GM12878 (cell line): ENCODE measurements around the gene ACTA2. TPM values are rescaled to one million over a fixed set of nuclear protein-coding genes. Genes with fewer than 3 reads are reported as not detected.

Source experiments
- ATAC-seq: fragments of 200-7000 bp; cut with Tn5 transposase; 3 replicates; pipeline ENCODE4 v1.9.1; 2020; ENCODE audit warnings: mild to moderate bottlenecking, moderate library complexity
- BruUV-seq: library from RNA; stranded (reverse); fragments of 400-500 nt; replicated peaks from 2 replicates; lab custom pipeline; 2021; lab: Mats Ljungman, UMichigan
- CTCF ChIA-PET: fragments of 300-600 bp; sonication (Branson Sonifier 250); formaldehyde crosslinking; extraction: SDS; loops from one replicate; lab custom pipeline; 2021; ENCODE audit warnings: inconsistent platforms; lab: Yijun Ruan, JAX
- POLR2A ChIA-PET: fragments of 350-600 bp; formaldehyde crosslinking; extraction: SDS; loops from one replicate; lab custom pipeline; 2021; ENCODE audit warnings: inconsistent platforms; lab: Charles Lee
- RAD21 ChIA-PET: fragments of 300-600 bp; sonication (Branson Sonifier 250); formaldehyde crosslinking; loops from one replicate; lab custom pipeline; 2023; ENCODE audit warnings: antibody characterized with exemption; ENCODE audit not compliant: unreplicated experiment; lab: Charles Lee
- SMC1A ChIA-PET: fragments of 300-600 bp; sonication (Branson Sonifier 250); formaldehyde crosslinking; loops from one replicate; lab custom pipeline; 2023; ENCODE audit not compliant: unreplicated experiment, uncharacterized antibody; lab: Charles Lee
- DNase-seq: peaks from one replicate; pipeline ENCODE4 v3.0.0-alpha.2; 2011; ENCODE audit warnings: low read depth, low spot score
- FAIRE-seq: peaks from 3 replicates; lab custom pipeline; 2011; peaks lifted over from hg19 to GRCh38; lab: Jason Lieb, UNC
- H2AFZ ChIP-seq: 2 replicates; pipeline ENCODE4 v1.6.0; 2011; ENCODE audit warnings: low read depth, low read length, control low read depth; ENCODE audit not compliant: control insufficient read depth
- H3K27ac ChIP-seq: 2 replicates; pipeline ENCODE4 v1.5.1; 2011; ENCODE audit warnings: control low read depth; ENCODE audit not compliant: control insufficient read depth, insufficient read depth
- H3K27me3 ChIP-seq, 2 experiments: replicated peaks in 1 of 2; 2 replicates each; pipeline versions ENCODE4 v1.6.0 to v1.6.1; 2011; ENCODE audit warnings: low read length in 1 of 2; ENCODE audit not compliant: control insufficient read depth in 2 of 2, insufficient read depth in 2 of 2
- H3K36me3 ChIP-seq, 2 experiments: 2 replicates each; pipeline ENCODE4 v1.5.1; 2011; ENCODE audit warnings: low read length in 1 of 2; ENCODE audit not compliant: control insufficient read depth in 2 of 2, insufficient read depth in 2 of 2
- H3K4me1 ChIP-seq: 2 replicates; pipeline ENCODE4 v1.6.1; 2011; ENCODE audit warnings: mild to moderate bottlenecking, low read length, moderate library complexity, mixed read lengths; ENCODE audit not compliant: control insufficient read depth, insufficient read depth
- H3K4me2 ChIP-seq: 2 replicates; pipeline ENCODE4 v1.6.0; 2011; ENCODE audit warnings: control low read depth; ENCODE audit not compliant: control insufficient read depth, insufficient read depth
- H3K4me3 ChIP-seq: fragments of 200-600 bp; sonication (generic); 2 replicates; pipeline ENCODE4 v1.5.1; 2016
- H3K79me2 ChIP-seq: 2 replicates; pipeline ENCODE4 v1.6.0; 2011; ENCODE audit warnings: low read length; ENCODE audit not compliant: control insufficient read depth, insufficient read depth
- H3K9ac ChIP-seq: 2 replicates; pipeline ENCODE4 v1.8.0; 2011; ENCODE audit warnings: low read length, control low read depth, mixed read lengths; ENCODE audit not compliant: control insufficient read depth, insufficient read depth
- H3K9me3 ChIP-seq: replicated peaks from 3 replicates; pipeline ENCODE4 v1.5.1; 2011; ENCODE audit warnings: mild to moderate bottlenecking, low read length; ENCODE audit not compliant: control insufficient read depth, insufficient read depth
- H4K20me1 ChIP-seq: 2 replicates; pipeline ENCODE4 v1.6.0; 2011; ENCODE audit not compliant: control insufficient read depth, insufficient read depth
- CHD2 ChIP-seq: IDR thresholded peaks from 2 replicates; pipeline ENCODE4 v1.6.1; 2011; ENCODE audit warnings: low read depth, low read length, improper control_type of control experiment, borderline replicate concordance
- CREM ChIP-seq: IDR thresholded peaks from 2 replicates; pipeline ENCODE4 v1.6.1; 2014; ENCODE audit warnings: antibody characterized with exemption, low read depth
- FOXK2 ChIP-seq: fragments of 450-650 bp; IDR thresholded peaks from 2 replicates; pipeline ENCODE4 v1.6.1; 2017; ENCODE audit warnings: mild to moderate bottlenecking, moderate library complexity
- HCFC1 ChIP-seq: fragments of 150-350 bp; IDR thresholded peaks from 2 replicates; pipeline ENCODE4 v1.6.1; 2014; ENCODE audit warnings: low read length
- MTA3 ChIP-seq: IDR thresholded peaks from 2 replicates; pipeline ENCODE4 v1.6.1; 2012; ENCODE audit warnings: low read length, inconsistent platforms, borderline replicate concordance
- POLR2AphosphoS5 ChIP-seq: IDR thresholded peaks from 2 replicates; pipeline ENCODE4 v1.6.1; 2011; ENCODE audit warnings: mild to moderate bottlenecking, low read length, inconsistent platforms
- RAD21 ChIP-seq: IDR thresholded peaks from 2 replicates; pipeline ENCODE4 v1.6.1; 2011; ENCODE audit warnings: mild to moderate bottlenecking, low read depth, low read length, moderate library complexity; ENCODE audit not compliant: insufficient read depth
- RB1 ChIP-seq: fragments of 450-650 bp; formaldehyde crosslinking; IDR thresholded peaks from 2 replicates; pipeline ENCODE4 v1.6.1; 2017; ENCODE audit warnings: mild to moderate bottlenecking, borderline replicate concordance
- RBBP5 ChIP-seq: fragments of 200-600 bp; sonication (generic); conservative IDR thresholded peaks from 2 replicates; pipeline ENCODE4 v1.6.1; 2016
- RUNX3 ChIP-seq: IDR thresholded peaks from 2 replicates; pipeline ENCODE4 v1.6.1; 2012; ENCODE audit warnings: low read length, inconsistent platforms
- SP1 ChIP-seq: IDR thresholded peaks from one replicate; pipeline ENCODE4 v1.6.1; 2011; ENCODE audit warnings: low read depth, low read length
- WRNIP1 ChIP-seq: IDR thresholded peaks from 2 replicates; pipeline ENCODE4 v1.6.1; 2011; ENCODE audit warnings: low read depth, low read length, improper control_type of control experiment, borderline replicate concordance
- WGBS: methylation state at CpG from one replicate; pipeline ENCODE4 v1.1.6; 2016; ENCODE audit warnings: low lambda C conversion rate; ENCODE audit not compliant: insufficient replicate concordance, insufficient coverage; ENCODE audit errors: missing lambda C conversion rate; 5-methylcytosine and 5-hydroxymethylcytosine counted together
- in situ Hi-C: fragments of 300-500 bp; cut with MboI; formaldehyde crosslinking; loops from 9 replicates; pipeline ENCODE4 v1.14.3; 2018; ENCODE audit warnings: mixed read lengths
- intact Hi-C: fragments of 100-400 bp; cut with micrococcal nuclease; formaldehyde crosslinking; loops from one replicate; pipeline ENCODE4 v1.14.2; 2022; ENCODE audit not compliant: unreplicated experiment
- polyA plus RNA-seq, 11 experiments: library from polyadenylated mRNA; depleted of rRNA in 4 of 11; unstranded in 6 of 11; stranded (reverse) in 5 of 11; fragments of >200 nt; fragmentation: Nextera tagmentation in 4 of 11; fragmentation: Illumina TruSeq in 1 of 11; extraction: Ambion mirVana in 4 of 11; extraction: Trizol in 1 of 11; gene quantifications; 1 replicate in 1 of 11; 2 replicates in 10 of 11; pipeline versions ENCODE4 v1.2.1 to v1.2.3, GENCODE V29; 2011 to 2016; ENCODE audit warnings: inconsistent platforms in 2 of 11, missing spikeins in 2 of 11, low read depth in 1 of 11
- total RNA-seq, 4 experiments: library from RNA; depleted of rRNA in 3 of 4; stranded (reverse); fragments of >200 nt in 3 of 4; fragmentation: Illumina TruSeq in 1 of 4; extraction: Trizol in 1 of 4; gene quantifications; 2 replicates each; pipeline versions ENCODE4 v1.2.1 to v1.2.3, GENCODE V29; 2013 to 2021
- TF ChIP-seq, protein P1 (sequence below): fragments of 450-650 bp; IDR thresholded peaks from 2 replicates; pipeline ENCODE4 v1.6.1; 2017; ENCODE audit warnings: borderline replicate concordance
- TF ChIP-seq, protein P2 (sequence below): fragments of 450-650 bp; IDR thresholded peaks from 2 replicates; pipeline ENCODE4 v1.6.1; 2016; ENCODE audit warnings: mild to moderate bottlenecking
- TF ChIP-seq, protein P3 (sequence below): fragments of 450-650 bp; IDR thresholded peaks from 2 replicates; pipeline ENCODE4 v1.6.1; 2017; ENCODE audit warnings: mild to moderate bottlenecking, low read depth, inconsistent platforms; ENCODE audit not compliant: poor library complexity, severe bottlenecking
- TF ChIP-seq, protein P4 (sequence below): fragments of 450-650 bp; IDR thresholded peaks from 2 replicates; pipeline ENCODE4 v1.6.1; 2017; ENCODE audit warnings: mild to moderate bottlenecking

The ACTA2 gene
- total and polyA plus RNA-seq, 10 of the 15 experiments (the other 5 are each of a cell fraction or from before 2014, with no cell fraction given) = 7.4 to 78.2 (median 32.4) TPM

DNA sequence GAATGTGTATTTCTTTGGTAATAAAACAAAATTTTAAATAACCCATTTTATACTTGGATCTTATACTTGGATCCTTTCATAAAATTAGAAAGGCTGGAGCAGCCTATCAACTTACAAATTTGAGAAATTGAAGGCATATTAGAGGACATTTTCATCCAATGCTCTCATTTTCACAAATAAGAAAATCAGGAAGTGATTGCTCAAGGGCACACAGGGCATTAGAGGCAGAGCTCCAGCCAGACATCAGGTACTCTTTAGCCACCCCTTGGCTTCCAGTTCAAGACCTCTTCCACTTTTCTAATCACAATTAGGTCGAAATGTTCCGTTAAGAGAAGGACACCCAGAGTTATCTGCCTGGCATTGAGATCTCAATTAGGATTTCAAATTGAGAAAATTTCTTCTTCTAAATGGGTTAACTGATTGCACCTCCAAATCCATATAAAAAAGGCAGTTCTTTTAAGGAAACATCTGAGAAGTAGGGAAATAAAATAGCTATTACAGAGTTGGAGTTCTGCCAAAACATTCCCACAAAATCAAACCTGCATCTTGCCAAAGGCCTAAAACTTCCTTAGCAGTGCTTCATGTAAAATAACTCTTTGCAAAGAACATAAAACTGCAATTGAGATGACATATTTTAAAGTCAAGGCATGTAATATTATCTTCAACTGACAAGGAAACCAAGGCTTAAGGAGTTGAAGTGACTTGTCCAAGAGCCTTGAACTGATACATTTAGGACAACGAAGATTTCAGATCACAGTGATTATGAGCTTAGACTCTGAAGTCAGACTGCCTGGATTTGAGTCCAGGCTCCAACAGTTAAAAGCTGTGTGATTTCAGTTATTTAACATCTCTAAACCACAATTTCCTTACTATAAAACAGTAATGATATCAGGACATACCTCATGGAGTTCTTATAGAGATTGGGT is 2.4 kb downstream of the ACTA2 start:
- DNase-seq = no peak
- RAD21 ChIA-PET = interaction anchor here (0.6 kb wide), 1 partner anchor 18 kb away, joined by 3 read pairs; no protein-coding TSS in a partner anchor
- POLR2A ChIA-PET = no interaction called here
- no peak for FAIRE-seq
- Histone ChIP-seq H2AFZ (no peak overlapping the region), H3K79me2 (no peaks in the 10 kb centered on the region), H3K4me1 (no peaks in the 10 kb centered on the region; the same call in 1 of the 2 replicates), H3K36me3 (no peaks in the 10 kb centered on the region), H3K4me2 (no peak overlapping the region), H3K27ac (no peak overlapping the region), H3K9me3 (no peaks in the 10 kb centered on the region), H3K27me3 (no peaks in the 10 kb centered on the region), H3K4me3 (no peak overlapping the region), H4K20me1 (no peaks in the 10 kb centered on the region), H3K9ac (no peak overlapping the region)
- TF ChIP-seq WRNIP1 (no peak), CHD2 (no peak), RBBP5 (no peak), SP1 (no peak), RUNX3 (no peak), FOXK2 (no peak), MTA3 (no peak), CREM (no peak), POLR2AphosphoS5 (no peak), HCFC1 (no peak), RAD21 (no peak), RB1 (no peak)
- TF ChIP-seq, protein P1, sequence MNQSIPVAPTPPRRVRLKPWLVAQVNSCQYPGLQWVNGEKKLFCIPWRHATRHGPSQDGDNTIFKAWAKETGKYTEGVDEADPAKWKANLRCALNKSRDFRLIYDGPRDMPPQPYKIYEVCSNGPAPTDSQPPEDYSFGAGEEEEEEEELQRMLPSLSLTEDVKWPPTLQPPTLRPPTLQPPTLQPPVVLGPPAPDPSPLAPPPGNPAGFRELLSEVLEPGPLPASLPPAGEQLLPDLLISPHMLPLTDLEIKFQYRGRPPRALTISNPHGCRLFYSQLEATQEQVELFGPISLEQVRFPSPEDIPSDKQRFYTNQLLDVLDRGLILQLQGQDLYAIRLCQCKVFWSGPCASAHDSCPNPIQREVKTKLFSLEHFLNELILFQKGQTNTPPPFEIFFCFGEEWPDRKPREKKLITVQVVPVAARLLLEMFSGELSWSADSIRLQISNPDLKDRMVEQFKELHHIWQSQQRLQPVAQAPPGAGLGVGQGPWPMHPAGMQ = no peak
- TF ChIP-seq, protein P2, sequence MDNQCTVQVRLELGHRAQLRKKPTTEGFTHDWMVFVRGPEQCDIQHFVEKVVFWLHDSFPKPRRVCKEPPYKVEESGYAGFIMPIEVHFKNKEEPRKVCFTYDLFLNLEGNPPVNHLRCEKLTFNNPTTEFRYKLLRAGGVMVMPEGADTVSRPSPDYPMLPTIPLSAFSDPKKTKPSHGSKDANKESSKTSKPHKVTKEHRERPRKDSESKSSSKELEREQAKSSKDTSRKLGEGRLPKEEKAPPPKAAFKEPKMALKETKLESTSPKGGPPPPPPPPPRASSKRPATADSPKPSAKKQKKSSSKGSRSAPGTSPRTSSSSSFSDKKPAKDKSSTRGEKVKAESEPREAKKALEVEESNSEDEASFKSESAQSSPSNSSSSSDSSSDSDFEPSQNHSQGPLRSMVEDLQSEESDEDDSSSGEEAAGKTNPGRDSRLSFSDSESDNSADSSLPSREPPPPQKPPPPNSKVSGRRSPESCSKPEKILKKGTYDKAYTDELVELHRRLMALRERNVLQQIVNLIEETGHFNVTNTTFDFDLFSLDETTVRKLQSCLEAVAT = no peak
- TF ChIP-seq, protein P3, sequence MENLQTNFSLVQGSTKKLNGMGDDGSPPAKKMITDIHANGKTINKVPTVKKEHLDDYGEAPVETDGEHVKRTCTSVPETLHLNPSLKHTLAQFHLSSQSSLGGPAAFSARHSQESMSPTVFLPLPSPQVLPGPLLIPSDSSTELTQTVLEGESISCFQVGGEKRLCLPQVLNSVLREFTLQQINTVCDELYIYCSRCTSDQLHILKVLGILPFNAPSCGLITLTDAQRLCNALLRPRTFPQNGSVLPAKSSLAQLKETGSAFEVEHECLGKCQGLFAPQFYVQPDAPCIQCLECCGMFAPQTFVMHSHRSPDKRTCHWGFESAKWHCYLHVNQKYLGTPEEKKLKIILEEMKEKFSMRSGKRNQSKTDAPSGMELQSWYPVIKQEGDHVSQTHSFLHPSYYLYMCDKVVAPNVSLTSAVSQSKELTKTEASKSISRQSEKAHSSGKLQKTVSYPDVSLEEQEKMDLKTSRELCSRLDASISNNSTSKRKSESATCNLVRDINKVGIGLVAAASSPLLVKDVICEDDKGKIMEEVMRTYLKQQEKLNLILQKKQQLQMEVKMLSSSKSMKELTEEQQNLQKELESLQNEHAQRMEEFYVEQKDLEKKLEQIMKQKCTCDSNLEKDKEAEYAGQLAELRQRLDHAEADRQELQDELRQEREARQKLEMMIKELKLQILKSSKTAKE = no peak
- TF ChIP-seq, protein P4, sequence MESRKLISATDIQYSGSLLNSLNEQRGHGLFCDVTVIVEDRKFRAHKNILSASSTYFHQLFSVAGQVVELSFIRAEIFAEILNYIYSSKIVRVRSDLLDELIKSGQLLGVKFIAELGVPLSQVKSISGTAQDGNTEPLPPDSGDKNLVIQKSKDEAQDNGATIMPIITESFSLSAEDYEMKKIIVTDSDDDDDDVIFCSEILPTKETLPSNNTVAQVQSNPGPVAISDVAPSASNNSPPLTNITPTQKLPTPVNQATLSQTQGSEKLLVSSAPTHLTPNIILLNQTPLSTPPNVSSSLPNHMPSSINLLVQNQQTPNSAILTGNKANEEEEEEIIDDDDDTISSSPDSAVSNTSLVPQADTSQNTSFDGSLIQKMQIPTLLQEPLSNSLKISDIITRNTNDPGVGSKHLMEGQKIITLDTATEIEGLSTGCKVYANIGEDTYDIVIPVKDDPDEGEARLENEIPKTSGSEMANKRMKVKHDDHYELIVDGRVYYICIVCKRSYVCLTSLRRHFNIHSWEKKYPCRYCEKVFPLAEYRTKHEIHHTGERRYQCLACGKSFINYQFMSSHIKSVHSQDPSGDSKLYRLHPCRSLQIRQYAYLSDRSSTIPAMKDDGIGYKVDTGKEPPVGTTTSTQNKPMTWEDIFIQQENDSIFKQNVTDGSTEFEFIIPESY = no peak
- no peak for ATAC-seq
- CTCF ChIA-PET = interaction anchor here (0.7 to 2.6 kb wide), 6 partner anchors 13 to 268 kb away, joined by 3 to 10 read pairs (median 6); no protein-coding TSS in a partner anchor
- BruUV-seq = no TSS peak
- WGBS = 97% methylated on average over 3 of the region's 3 CpGs
- SMC1A ChIA-PET = interaction anchor here (0.7 to 1.3 kb wide), 2 partner anchors 39 to 222 kb away, joined by 3 read pairs; no protein-coding TSS in a partner anchor
- in situ Hi-C loops (no loop called here), intact Hi-C loops (no loop called here)
